BJ (cell line): ENCODE measurements around the gene ALKBH3. TPM values are rescaled to one million over a fixed set of nuclear protein-coding genes. Genes with fewer than 3 reads are reported as not detected.
A peak's percentile ranks its signal among the peaks of the same experiment; 100 is the strongest.

Experiments
- CTCF ChIA-PET: fragments of 350-600 bp; formaldehyde crosslinking; extraction: SDS; loops from one replicate; lab custom pipeline; 2021; ENCODE audit warnings: antibody characterized with exemption, inconsistent platforms; lab: Yijun Ruan, JAX
- POLR2A ChIA-PET: fragments of 300-600 bp; sonication (Branson Sonifier 250); formaldehyde crosslinking; extraction: SDS; loops from one replicate; lab custom pipeline; 2021; ENCODE audit warnings: antibody characterized with exemption; lab: Charles Lee
- DNase-seq: peaks from one replicate; pipeline ENCODE4 v3.0.0-alpha.2; 2011; ENCODE audit warnings: low read depth
- H3K27me3 ChIP-seq: 2 replicates; pipeline ENCODE4 v1.6.0; 2011; ENCODE audit warnings: low read length; ENCODE audit not compliant: control insufficient read depth, insufficient read depth
- H3K36me3 ChIP-seq: 2 replicates; pipeline ENCODE4 v1.5.1; 2011; ENCODE audit warnings: low read length; ENCODE audit not compliant: control insufficient read depth, insufficient read depth
- H3K4me3 ChIP-seq: 2 replicates; pipeline ENCODE4 v1.5.1; 2011; ENCODE audit warnings: low read depth, mild to moderate bottlenecking, control low read depth, low read length
- CTCF ChIP-seq: IDR thresholded peaks from 2 replicates; pipeline ENCODE4 v1.5.1; 2011; ENCODE audit warnings: low read depth, mild to moderate bottlenecking, control low read depth, inconsistent platforms, low read length, moderate library complexity; ENCODE audit not compliant: insufficient read depth
- polyA plus RNA-seq: library from polyadenylated mRNA; depleted of rRNA; stranded (reverse); fragments of >200 nt; gene quantifications from 2 replicates; pipeline ENCODE4 v1.2.3, GENCODE V29; 2011

ALKBH3 gene
- polyA plus RNA-seq, 1 experiment: 30.2 TPM

GRCh38 chr11:43920598-43921419, 40.2 kb downstream of the ALKBH3 start:
- no peak for TF ChIP-seq CTCF
- Histone ChIP-seq H3K36me3 (no peaks in the 10 kb centered on the region), H3K4me3 (no peak overlapping the region), H3K27me3 (no peaks in the 10 kb centered on the region)
- ChIA-PET CTCF (interaction anchor here (0.7 to 3.2 kb wide), 8 partner anchors 10 to 117 kb away, joined by 3 to 12 read pairs (median 4); no protein-coding TSS in a partner anchor), POLR2A (no interaction called here)
- DNase-seq: peak; percentile 99

GRCh38 chr11:43921561-43922294, 41.1 kb downstream of the ALKBH3 start:
- Histone ChIP-seq H3K4me3 (no peak overlapping the region), H3K27me3 (no peaks in the 10 kb centered on the region), H3K36me3 (no peaks in the 10 kb centered on the region)
- ChIA-PET POLR2A (no interaction called here), CTCF (interaction anchor here (1.2 to 1.7 kb wide), 4 partner anchors 11 to 115 kb away, joined by 3 to 6 read pairs (median 4); no protein-coding TSS in a partner anchor)
- DNase-seq: no peak
- no peak for TF ChIP-seq CTCF

DNA sequence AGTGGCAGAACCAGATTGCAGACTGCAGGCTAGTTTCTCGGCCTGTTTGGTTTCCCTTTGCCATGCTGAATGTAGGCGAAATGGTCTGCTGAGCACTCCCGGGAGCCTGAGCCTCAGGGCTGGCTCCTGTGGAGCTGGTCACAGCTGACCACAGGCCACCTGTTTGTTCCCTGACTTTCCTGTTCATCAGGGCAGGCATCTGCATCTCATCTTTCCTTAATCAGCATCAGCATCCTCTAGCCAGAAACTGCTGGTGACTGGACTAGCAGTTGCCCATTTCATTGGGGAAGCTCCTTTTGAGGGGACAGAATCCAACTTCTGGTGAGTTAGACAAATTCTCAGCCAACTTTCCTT, 41.6 kb downstream of the ALKBH3 start:
- TF ChIP-seq CTCF: no peak
- DNase-seq: no peak
- POLR2A ChIA-PET: no interaction called here
- no peak overlapping the region for H3K4me3 ChIP-seq
- H3K27me3 ChIP-seq: no peaks in the 10 kb centered on the region
- CTCF ChIA-PET: interaction anchor here (1.2 to 1.4 kb wide), 3 partner anchors 10 to 23 kb away, joined by 3 to 6 read pairs (median 4); no protein-coding TSS in a partner anchor
- H3K36me3 ChIP-seq: no peaks in the 10 kb centered on the region

DNA sequence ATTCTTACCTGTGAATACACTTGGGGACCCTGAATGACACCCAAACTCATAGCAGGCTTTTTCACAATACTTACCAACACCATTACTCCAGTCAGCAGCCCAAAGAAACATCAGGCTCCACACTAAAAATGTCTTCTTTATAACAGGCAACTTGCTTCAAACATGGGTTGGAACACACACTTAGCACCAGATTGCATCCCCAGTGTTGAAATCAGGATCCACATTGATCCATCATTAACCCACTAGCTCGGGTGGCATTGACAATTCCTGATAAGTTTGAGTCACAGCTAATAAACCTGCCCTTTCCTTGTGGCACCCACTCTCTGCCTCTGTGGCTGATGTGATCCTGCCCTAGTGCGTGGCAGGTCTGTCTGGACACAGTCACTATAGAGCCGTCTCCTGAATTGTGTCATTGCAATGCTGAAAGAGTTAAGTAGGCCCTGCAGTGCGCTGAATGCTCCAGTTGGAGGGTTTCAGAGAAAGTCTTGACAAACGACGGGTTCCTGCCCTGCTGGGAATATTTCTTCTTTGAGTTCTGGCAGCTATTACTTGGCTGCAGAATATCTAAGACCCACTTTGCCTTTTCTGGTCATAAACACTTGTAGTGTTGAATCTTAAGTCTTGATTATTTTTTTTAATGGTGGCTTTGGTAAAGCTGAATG, 42.2 kb downstream of the ALKBH3 start:
- ChIA-PET POLR2A (interaction anchor here (1.6 kb wide), 1 partner anchor 11 kb away, joined by 6 read pairs; no protein-coding TSS in a partner anchor), CTCF (interaction anchor here (1.1 to 1.4 kb wide), 5 partner anchors 13 to 33 kb away, joined by 3 to 6 read pairs (median 4); no protein-coding TSS in a partner anchor)
- no peaks in the 10 kb centered on the region for H3K36me3 ChIP-seq
- DNase-seq: no peak
- no peak for TF ChIP-seq CTCF
- H3K27me3 ChIP-seq: no peaks in the 10 kb centered on the region
- H3K4me3 ChIP-seq: no peak overlapping the region
